KOPT-K1 (cell line): ENCODE data around the gene PLIN4.

Experiments used
- H3K27ac ChIP-seq: fragments of 200-600 bp; sonication (generic); 2 replicates; pipeline ENCODE4 v1.5.1; 2016; ENCODE audit warnings: antibody characterized with exemption, mild to moderate bottlenecking, low read depth, low read length; ENCODE audit not compliant: poor library complexity, severe bottlenecking
- H3K36me3 ChIP-seq: fragments of 200-600 bp; sonication (generic); 2 replicates; pipeline ENCODE4 v1.5.1; 2017; ENCODE audit warnings: antibody characterized with exemption, mild to moderate bottlenecking, low read length, moderate library complexity; ENCODE audit not compliant: insufficient read depth
- H3K9me3 ChIP-seq: fragments of 200-600 bp; sonication (generic); 2 replicates; pipeline ENCODE4 v1.5.1; 2017; ENCODE audit warnings: antibody characterized with exemption, low read length, mild to moderate bottlenecking; ENCODE audit not compliant: insufficient read depth, poor library complexity, severe bottlenecking

Gene PLIN4

GRCh38 chr19:4498694-4499093 lies 19.6 kb downstream of the PLIN4 start:
- H3K27ac ChIP-seq, result no peak overlapping the region
- no peaks in the 10 kb centered on the region for H3K9me3 ChIP-seq
- H3K36me3 ChIP-seq, result peaks cover 92% of the 10 kb centered on the region

- no peak overlapping the region for H3K27ac ChIP-seq
- no peaks in the 10 kb centered on the region for H3K9me3 ChIP-seq
- peaks cover 95% of the 10 kb centered on the region for H3K36me3 ChIP-seq
Measured at GRCh38 chr19:4497770-4498389, 20.4 kb downstream of the PLIN4 start.

- H3K27ac ChIP-seq, result no peak overlapping the region
- H3K36me3 ChIP-seq, result peaks cover 95% of the 10 kb centered on the region
- H3K9me3 ChIP-seq, result no peaks in the 10 kb centered on the region
Measured at GRCh38 chr19:4496304-4496703, 22.0 kb downstream of the PLIN4 start.

GRCh38 chr19:4495471-4495870 lies 22.8 kb downstream of the PLIN4 start:
- Histone ChIP-seq H3K36me3 (peaks cover 93% of the 10 kb centered on the region), H3K9me3 (no peaks in the 10 kb centered on the region), H3K27ac (no peak overlapping the region)

- no peaks in the 10 kb centered on the region for H3K9me3 ChIP-seq
- no peak overlapping the region for H3K27ac ChIP-seq
- H3K36me3 ChIP-seq, result peaks cover 93% of the 10 kb centered on the region
Measured at GRCh38 chr19:4494691-4495064, 23.6 kb downstream of the PLIN4 start.

- H3K36me3 ChIP-seq, result peaks cover 93% of the 10 kb centered on the region
Measured at GRCh38 chr19:4493929-4494690, 24.2 kb downstream of the PLIN4 start.

GRCh38 chr19:4493104-4493928 lies 25.0 kb downstream of the PLIN4 start:
- H3K9me3 ChIP-seq, result no peaks in the 10 kb centered on the region
- H3K36me3 ChIP-seq, result peaks cover 96% of the 10 kb centered on the region
- H3K27ac ChIP-seq, result no peak overlapping the region

More at GRCh38 chr19:4493929-4494690, 24.2 kb downstream of the PLIN4 start:
- no peak overlapping the region for H3K27ac ChIP-seq
- no peaks in the 10 kb centered on the region for H3K9me3 ChIP-seq

- Histone ChIP-seq H3K36me3 (peaks cover 91% of the 10 kb centered on the region), H3K9me3 (no peaks in the 10 kb centered on the region), H3K27ac (no peak overlapping the region)
Measured at GRCh38 chr19:4492337-4493103, 25.8 kb downstream of the PLIN4 start.

GRCh38 chr19:4491446-4491845 lies 26.8 kb downstream of the PLIN4 start:
- Histone ChIP-seq H3K27ac (no peak overlapping the region), H3K36me3 (peaks cover 80% of the 10 kb centered on the region), H3K9me3 (no peaks in the 10 kb centered on the region)

- Histone ChIP-seq H3K9me3 (no peaks in the 10 kb centered on the region), H3K27ac (no peak overlapping the region), H3K36me3 (peaks cover 62% of the 10 kb centered on the region)
Measured at GRCh38 chr19:4488496-4488895, 29.8 kb downstream of the PLIN4 start.

GRCh38 chr19:4487572-4487971 lies 30.7 kb downstream of the PLIN4 start:
- no peaks in the 10 kb centered on the region for H3K9me3 ChIP-seq
- no peak overlapping the region for H3K27ac ChIP-seq
- H3K36me3 ChIP-seq, result peaks cover 62% of the 10 kb centered on the region

- Histone ChIP-seq H3K9me3 (no peaks in the 10 kb centered on the region), H3K36me3 (peaks cover 43% of the 10 kb centered on the region), H3K27ac (no peak overlapping the region)
Measured at GRCh38 chr19:4483385-4483784, 34.9 kb downstream of the PLIN4 start.

- H3K36me3 ChIP-seq, result peaks cover 44% of the 10 kb centered on the region
- no peak overlapping the region for H3K27ac ChIP-seq
- no peaks in the 10 kb centered on the region for H3K9me3 ChIP-seq
Measured at GRCh38 chr19:4482721-4483364, 35.4 kb downstream of the PLIN4 start.

GRCh38 chr19:4477034-4477801 lies 41.1 kb downstream of the PLIN4 start:
- no peaks in the 10 kb centered on the region for H3K9me3 ChIP-seq
- H3K27ac ChIP-seq, result no peak overlapping the region
- H3K36me3 ChIP-seq, result peaks cover 50% of the 10 kb centered on the region
